WI38 (cell line): ENCODE results near the gene KAT7.

Experiments used
- H3K4me3 ChIP-seq: 2 replicates; pipeline ENCODE4 v1.5.1; 2011; ENCODE audit warnings: low read depth, mild to moderate bottlenecking, control low read depth, low read length
- CTCF ChIP-seq: IDR thresholded peaks from 2 replicates; pipeline ENCODE4 v1.5.1; 2012; ENCODE audit warnings: low read depth, mild to moderate bottlenecking, control low read depth, low read length

KAT7 gene

GRCh38 chr17:49862781-49863331, 74.4 kb downstream of the KAT7 start:
- no peak for TF ChIP-seq CTCF
- H3K4me3 ChIP-seq = no peak overlapping the region

GRCh38 chr17:49866019-49866380, 77.5 kb downstream of the KAT7 start:
- H3K4me3 ChIP-seq = no peak overlapping the region
- TF ChIP-seq CTCF = no peak

GRCh38 chr17:49866882-49867413, 78.5 kb downstream of the KAT7 start:
- no peak for TF ChIP-seq CTCF
- no peak overlapping the region for H3K4me3 ChIP-seq

GRCh38 chr17:49869038-49869374, 80.5 kb downstream of the KAT7 start:
- no peak for TF ChIP-seq CTCF
- H3K4me3 ChIP-seq = no peak overlapping the region

- H3K4me3 ChIP-seq = no peak overlapping the region
- no peak for TF ChIP-seq CTCF
These were observed 81.8 kb downstream of the KAT7 start for GRCh38 chr17:49870298-49870697.

- H3K4me3 ChIP-seq = no peak overlapping the region
- no peak for TF ChIP-seq CTCF
These were observed 82.7 kb downstream of the KAT7 start for GRCh38 chr17:49871211-49871610.

GRCh38 chr17:49872754-49873377, 84.4 kb downstream of the KAT7 start:
- no peak for TF ChIP-seq CTCF
- no peak overlapping the region for H3K4me3 ChIP-seq
